Measurements from ENCODE around the gene PRX. TPM values are rescaled to one million over a fixed set of nuclear protein-coding genes. Genes with fewer than 3 reads are reported as not detected.
"Not testable (repeated sequence)": the region's sequence is repeated elsewhere in the genome, so short reads cannot be mapped to it uniquely, and the experiment has no call there.

PRX gene
- total and polyA plus RNA-seq, 9 donors: 1.7 to 8.8 (median 6.9) TPM

GRCh38 chr19:40431698-40432097 lies 18.5 kb upstream of the PRX start:
- H3K36me3 ChIP-seq: no peaks in the 10 kb centered on the region
- peak overlapping the region in 1 of 2 donors; percentile 95 for H3K27ac ChIP-seq
- H3K27me3 ChIP-seq: no peaks in the 10 kb centered on the region
- H3K4me3 ChIP-seq: no peak overlapping the region
- no peak for TF ChIP-seq EP300 (IDR thresholded peaks at IDR 0.05)
- TF ChIP-seq CTCF (IDR thresholded peaks at IDR 0.05): no peak
- TF ChIP-seq POLR2A (IDR thresholded peaks at IDR 0.05): no peak
- H3K9me3 ChIP-seq: no peaks in the 10 kb centered on the region
- no peak for DNase-seq
- intact Hi-C loops (cut with DNase I): no loop called here
- peaks cover 3% of the 10 kb centered on the region for H3K4me1 ChIP-seq (ENCODE audit: insufficient read depth)
- 78 to 86% (median 84%) methylated on average over 3 of the region's 3 CpGs for WGBS, 3 donors

DNA sequence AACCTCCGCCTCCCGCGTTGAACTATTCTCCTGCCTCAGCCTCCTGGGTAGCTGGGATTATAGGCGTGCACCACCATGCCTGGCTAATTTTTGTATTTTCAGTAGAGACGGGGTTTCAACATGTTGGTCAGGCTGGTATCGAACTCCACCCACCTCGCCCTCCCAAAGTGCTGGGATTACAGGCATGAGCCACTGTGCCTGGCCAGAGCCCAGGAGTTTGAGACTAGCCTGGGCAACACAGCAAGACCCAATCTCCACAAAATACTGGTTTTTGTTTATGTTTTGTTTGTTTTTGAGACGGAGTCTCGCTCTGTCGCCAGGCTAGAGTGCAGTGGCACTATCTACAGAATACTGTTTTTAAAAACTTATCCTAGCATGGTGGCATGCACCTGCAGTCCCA lies 17.1 kb upstream of the PRX start:
- H3K4me3 ChIP-seq; DNase-seq; H3K9me3 ChIP-seq; H3K36me3 ChIP-seq; H3K27me3 ChIP-seq; H3K4me1 ChIP-seq (ENCODE audit: insufficient read depth); intact Hi-C loops (cut with DNase I); H3K27ac ChIP-seq: not testable (repeated sequence)
- 91 to 94% (median 92%) methylated on average over 10 of the region's 10 CpGs for WGBS, 3 donors

DNA sequence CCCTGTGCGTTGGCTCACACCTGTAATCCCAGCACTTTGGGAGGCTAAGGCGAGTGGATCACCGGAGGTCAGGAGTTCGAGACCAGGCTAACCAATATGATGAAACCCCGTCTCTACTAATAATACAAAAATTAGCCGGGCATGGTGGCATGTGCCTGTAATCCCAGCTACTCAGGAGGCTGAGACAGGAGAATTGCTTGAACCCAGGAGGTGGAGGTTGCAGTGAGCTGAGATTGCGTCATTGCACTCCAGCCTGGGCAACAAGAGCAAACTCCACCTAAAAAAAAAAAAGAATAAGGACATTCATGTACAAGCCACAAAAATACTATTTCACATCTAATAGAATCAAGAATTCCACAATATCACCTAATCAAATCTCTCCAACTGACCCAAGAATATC lies 15.0 kb upstream of the PRX start:
- H3K9me3 ChIP-seq; H3K4me1 ChIP-seq (ENCODE audit: insufficient read depth); H3K4me3 ChIP-seq; H3K36me3 ChIP-seq; H3K27me3 ChIP-seq; DNase-seq; H3K27ac ChIP-seq; intact Hi-C loops (cut with DNase I): not testable (repeated sequence)
- 90 to 93% (median 92%) methylated on average over 7 of the region's 7 CpGs for WGBS, 3 donors

DNA sequence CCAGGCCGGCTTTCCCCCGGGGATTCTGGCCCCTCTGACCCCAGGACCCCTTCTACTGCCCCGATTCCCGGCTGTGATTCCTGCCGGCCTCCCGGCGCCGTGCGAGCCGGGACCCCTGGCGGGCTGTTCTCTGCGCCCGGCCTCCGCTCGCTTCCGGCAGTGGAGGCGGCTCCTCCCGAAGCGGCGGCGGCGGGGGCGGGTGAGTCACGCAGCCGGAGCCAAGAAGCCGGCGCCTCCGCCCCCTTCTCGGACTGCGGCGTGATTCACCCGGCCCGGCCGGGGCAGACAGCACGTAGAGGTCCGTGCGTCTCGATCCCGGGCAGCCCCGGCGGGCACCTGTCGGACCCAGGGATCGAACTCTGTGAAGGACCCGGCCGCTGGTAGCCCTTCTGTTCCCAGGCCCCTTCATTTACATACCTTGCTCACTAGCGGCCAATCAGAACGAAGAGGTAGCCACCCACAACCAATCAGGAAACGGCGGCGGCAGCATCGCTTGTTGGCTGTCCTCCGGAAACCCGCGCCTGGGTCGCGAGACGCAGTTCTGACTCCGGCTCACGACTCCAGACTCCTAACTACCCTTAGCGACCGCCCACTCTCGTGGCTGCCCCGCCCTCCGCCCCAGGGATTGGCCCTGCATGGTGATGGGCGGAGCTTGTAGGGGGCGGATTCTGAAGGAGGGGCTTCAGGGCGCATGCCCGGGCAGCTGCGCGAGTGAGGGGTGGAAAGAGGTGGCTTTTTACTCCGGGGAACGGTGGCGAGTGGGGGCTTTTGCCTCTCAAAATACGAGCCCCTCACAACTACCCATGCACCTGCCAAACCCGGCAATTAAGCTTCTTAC lies 12.5 kb upstream of the PRX start, which contains the start of gene SERTAD1:
Gene SERTAD1, minus strand, starts transcription at position 543 of the 838 bp plus-strand sequence. CDS start 2,446 bp downstream, outside the sequence.
- Histone ChIP-seq H3K27me3 (no peaks in the 10 kb centered on the region), H3K9me3 (no peaks in the 10 kb centered on the region), H3K36me3 (no peaks in the 10 kb centered on the region), H3K4me3 (peak within 1 kb of the TSS; percentile 99), H3K4me1 (ENCODE audit: insufficient read depth) (peaks cover 2% of the 10 kb centered on the region), H3K27ac (peak within 1 kb of the TSS; percentile 88 to 96)
- TF ChIP-seq CTCF (IDR thresholded peaks at IDR 0.05): peak; percentile 30 to 87 (median 87)
- peak; percentile 98 for TF ChIP-seq POLR2A (IDR thresholded peaks at IDR 0.05)
- TF ChIP-seq EP300 (IDR thresholded peaks at IDR 0.05): no peak
- DNase-seq: peak; percentile 100
- intact Hi-C loops (cut with DNase I): no loop called here
- 0 to 1% (median 0%) methylated on average over 58 to 75 of the region's 75 CpGs for WGBS, 3 donors

- Histone ChIP-seq H3K36me3 (no peaks in the 10 kb centered on the region), H3K4me3 (peak overlapping the region; percentile 99), H3K27me3 (no peaks in the 10 kb centered on the region), H3K27ac (peak overlapping the region; percentile 88 to 96), H3K4me1 (ENCODE audit: insufficient read depth) (peaks cover 2% of the 10 kb centered on the region), H3K9me3 (no peaks in the 10 kb centered on the region)
- DNase-seq: peak in 1 of 5 donors; percentile 47
- intact Hi-C loops (cut with DNase I): loop anchor here in 2 of 4 donors (5.0 kb wide), 1 partner anchor 177 kb away; the partner anchor contains the start of gene LTBP4 (in 2 of the 2)
- no peak for TF ChIP-seq POLR2A (IDR thresholded peaks at IDR 0.05)
- TF ChIP-seq CTCF (IDR thresholded peaks at IDR 0.05): peak in 1 of 3 donors; percentile 64
- TF ChIP-seq EP300 (IDR thresholded peaks at IDR 0.05): no peak
- WGBS, 3 donors: 1% methylated on average over 19 to 28 of the region's 28 CpGs
Observed at GRCh38 chr19:40424637-40425449, 11.7 kb upstream of the PRX start.
